Ascending aorta (tissue), 2 donors: ENCODE data around the gene BCAT1. TPM values are rescaled to one million over a fixed set of nuclear protein-coding genes. Genes with fewer than 3 reads are reported as not detected.
A peak's percentile ranks its signal among the peaks of the same experiment; 100 is the strongest.

Experiments
- DNase-seq, 2 donors: peaks; one replicate each; pipeline ENCODE4 v3.0.0-alpha.2; 2019; ENCODE audit warnings: low spot score in 2 of 2
- H3K27ac ChIP-seq, 2 donors: fragments of 200-600 bp; sonication (generic); one replicate each; pipeline ENCODE4 v1.5.1; 2016 to 2017; ENCODE audit warnings: mild to moderate bottlenecking in 1 of 2
- H3K27me3 ChIP-seq: fragments of 200-600 bp; sonication (generic); one replicate; pipeline ENCODE4 v1.5.1; 2017
- H3K36me3 ChIP-seq, 2 donors: fragments of 200-600 bp; sonication (generic); one replicate each; pipeline ENCODE4 v1.5.1; 2016
- H3K4me1 ChIP-seq, 2 donors: fragments of 200-600 bp; sonication (generic); one replicate each; pipeline ENCODE4 v1.5.1; 2016 to 2017; ENCODE audit warnings: mild to moderate bottlenecking in 1 of 2
- H3K4me3 ChIP-seq, 2 donors: fragments of 200-600 bp; sonication (generic); one replicate each; pipeline ENCODE4 v1.5.1; 2016 to 2017; ENCODE audit warnings: mild to moderate bottlenecking in 1 of 2
- H3K9me3 ChIP-seq, 2 donors: fragments of 200-600 bp; sonication (generic); one replicate each; pipeline ENCODE4 v1.5.1; 2016
- CTCF ChIP-seq, 3 experiments: fragments of 200-600 bp in 2 of 3; fragments of 450-650 bp in 1 of 3; sonication (generic) in 2 of 3; IDR thresholded peaks; one replicate each; pipeline ENCODE4 v1.5.1; 2016 to 2019; ENCODE audit warnings: antibody characterized with exemption in 3 of 3, mild to moderate bottlenecking in 1 of 3, moderate library complexity in 1 of 3
- intact Hi-C: fragments of 100-400 bp; cut with DNase I; formaldehyde crosslinking; loops from one replicate; pipeline ENCODE4 v1.15.1; 2023
- total RNA-seq: library from RNA; depleted of rRNA; stranded (reverse); fragments of >200 nt; gene quantifications from one replicate; pipeline ENCODE4 v1.1.0, GENCODE V29; 2016

The BCAT1 gene
- total RNA-seq, 1 donor from 2014 or later, result 16.5 TPM

- intact Hi-C loops, result no loop called here
- no peak overlapping the region for H3K4me3 ChIP-seq
- H3K36me3 ChIP-seq, result no peaks in the 10 kb centered on the region
- no peak for TF ChIP-seq CTCF (IDR thresholded peaks at IDR 0.05)
- no peak overlapping the region for H3K27ac ChIP-seq
- DNase-seq, result no peak
- H3K27me3 ChIP-seq, result no peaks in the 10 kb centered on the region
- no peaks in the 10 kb centered on the region for H3K4me1 ChIP-seq
- no peaks in the 10 kb centered on the region for H3K9me3 ChIP-seq
Measured at GRCh38 chr12:24798335-24798734, 150.6 kb downstream of the BCAT1 start.

- no peak for DNase-seq
- intact Hi-C loops, result no loop called here
- H3K36me3 ChIP-seq, result no peaks in the 10 kb centered on the region
- no peak for TF ChIP-seq CTCF (IDR thresholded peaks at IDR 0.05)
- no peaks in the 10 kb centered on the region for H3K9me3 ChIP-seq
- no peak overlapping the region for H3K27ac ChIP-seq
- no peaks in the 10 kb centered on the region for H3K27me3 ChIP-seq
- no peaks in the 10 kb centered on the region for H3K4me1 ChIP-seq
- H3K4me3 ChIP-seq, result no peak overlapping the region
Measured at GRCh38 chr12:24797901-24798300, 151.0 kb downstream of the BCAT1 start.

GRCh38 chr12:24796876-24797275 is 152.0 kb downstream of the BCAT1 start:
- no peak overlapping the region for H3K4me3 ChIP-seq
- DNase-seq, result no peak
- intact Hi-C loops, result no loop called here
- H3K36me3 ChIP-seq, result no peaks in the 10 kb centered on the region
- H3K4me1 ChIP-seq, result no peaks in the 10 kb centered on the region
- H3K27ac ChIP-seq, result no peak overlapping the region
- no peaks in the 10 kb centered on the region for H3K9me3 ChIP-seq
- no peak for TF ChIP-seq CTCF (IDR thresholded peaks at IDR 0.05)
- no peaks in the 10 kb centered on the region for H3K27me3 ChIP-seq

GRCh38 chr12:24795699-24796347 is 153.1 kb downstream of the BCAT1 start:
- no peaks in the 10 kb centered on the region for H3K27me3 ChIP-seq
- intact Hi-C loops, result no loop called here
- H3K27ac ChIP-seq, result no peak overlapping the region
- TF ChIP-seq CTCF (IDR thresholded peaks at IDR 0.05), result no peak
- H3K4me1 ChIP-seq, result no peaks in the 10 kb centered on the region
- DNase-seq, result no peak
- H3K4me3 ChIP-seq, result peak overlapping the region; percentile 11 to 36
- H3K9me3 ChIP-seq, result no peaks in the 10 kb centered on the region
- no peaks in the 10 kb centered on the region for H3K36me3 ChIP-seq

- DNase-seq, result no peak
- no peaks in the 10 kb centered on the region for H3K27me3 ChIP-seq
- intact Hi-C loops, result no loop called here
- no peaks in the 10 kb centered on the region for H3K4me1 ChIP-seq
- H3K4me3 ChIP-seq, result no peak overlapping the region
- no peaks in the 10 kb centered on the region for H3K9me3 ChIP-seq
- TF ChIP-seq CTCF (IDR thresholded peaks at IDR 0.05), result no peak
- H3K36me3 ChIP-seq, result no peaks in the 10 kb centered on the region
- H3K27ac ChIP-seq, result no peak overlapping the region
Measured at GRCh38 chr12:24791622-24792021, 157.3 kb downstream of the BCAT1 start.

- Histone ChIP-seq H3K36me3 (no peaks in the 10 kb centered on the region), H3K27me3 (no peaks in the 10 kb centered on the region), H3K9me3 (no peaks in the 10 kb centered on the region), H3K27ac (no peak overlapping the region), H3K4me3 (no peak overlapping the region), H3K4me1 (no peaks in the 10 kb centered on the region)
- DNase-seq, result no peak
- intact Hi-C loops, result no loop called here
- TF ChIP-seq CTCF (IDR thresholded peaks at IDR 0.05), result no peak
Measured at GRCh38 chr12:24788886-24789285, 160.0 kb downstream of the BCAT1 start.
